GM12872 (cell line): ENCODE results near the gene GINS3.

Experiments used
- CTCF ChIP-seq: IDR thresholded peaks from 3 replicates; pipeline ENCODE4 v1.5.1; 2011; ENCODE audit warnings: low read depth, mild to moderate bottlenecking, low read length, moderate library complexity; ENCODE audit not compliant: insufficient read depth

GINS3 gene

GRCh38 chr16:58415003-58415402 is 22.7 kb downstream of the GINS3 start:
- no peak for TF ChIP-seq CTCF

DNA sequence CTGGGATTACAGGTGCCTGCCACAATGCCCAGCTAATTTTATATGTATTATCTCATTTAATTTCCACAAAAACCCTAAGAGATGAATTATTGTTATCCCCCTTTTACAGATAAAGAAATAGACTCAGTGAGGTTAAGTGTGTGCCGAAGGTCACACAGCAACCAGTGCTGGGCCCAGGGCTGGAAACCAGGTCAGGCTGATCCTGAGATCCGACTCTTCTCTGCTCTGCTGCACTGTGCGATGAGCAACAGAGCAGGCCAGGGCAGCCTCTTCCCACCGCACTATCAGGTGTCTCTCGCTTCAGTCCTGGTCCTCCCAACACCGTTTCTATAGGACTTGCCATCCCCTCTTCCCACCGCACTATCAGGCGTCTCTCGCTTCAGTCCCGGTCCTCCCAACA is 24.8 kb downstream of the GINS3 start:
- TF ChIP-seq CTCF: no peak

GRCh38 chr16:58417600-58417999 is 25.3 kb downstream of the GINS3 start:
- TF ChIP-seq CTCF: no peak

GRCh38 chr16:58418026-58418425 is 25.8 kb downstream of the GINS3 start:
- no peak for TF ChIP-seq CTCF

GRCh38 chr16:58418601-58419000 is 26.3 kb downstream of the GINS3 start:
- TF ChIP-seq CTCF: no peak

- no peak for TF ChIP-seq CTCF
Measured at GRCh38 chr16:58419241-58419990, 27.1 kb downstream of the GINS3 start.

DNA sequence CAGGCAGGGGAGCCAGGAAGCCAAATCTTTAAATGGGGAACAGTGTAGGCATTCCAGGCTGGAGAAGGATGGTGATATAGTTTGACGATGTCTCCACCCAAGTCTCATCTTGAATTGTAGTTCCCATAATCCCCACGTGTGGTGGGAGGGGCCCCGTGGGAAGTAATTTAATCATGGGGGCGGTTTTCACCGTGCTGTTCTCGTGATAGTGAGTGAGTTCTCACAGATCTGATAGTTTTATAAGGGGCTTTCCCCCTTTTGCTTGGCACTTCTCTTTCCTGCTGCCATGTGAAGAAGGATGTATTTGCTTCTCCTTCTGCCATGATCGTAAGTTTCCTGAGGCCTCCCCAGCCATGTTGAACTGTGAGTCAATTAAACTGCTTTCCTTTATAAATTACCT is 28.8 kb downstream of the GINS3 start:
- TF ChIP-seq CTCF: no peak
